Liver (tissue), 9 donors: ENCODE data around the gene TLNRD1. TPM values are rescaled to one million over a fixed set of nuclear protein-coding genes. Genes with fewer than 3 reads are reported as not detected.

Experiments used
- DNase-seq: peaks from one replicate; pipeline ENCODE4 v3.0.0-alpha.2; 2017; ENCODE audit warnings: low spot score
- H3K27ac ChIP-seq, 2 donors: one replicate each; pipeline ENCODE4 v1.7.0; 2013; ENCODE audit warnings: inconsistent platforms in 2 of 2, low read length in 2 of 2, control low read depth in 1 of 2, low read depth in 1 of 2, mild to moderate bottlenecking in 1 of 2
- H3K27me3 ChIP-seq, 4 donors: one replicate each; pipeline versions ENCODE4 v1.6.1 to v1.7.0; 2013; ENCODE audit warnings: low read length in 3 of 4, inconsistent platforms in 1 of 4, mild to moderate bottlenecking in 1 of 4, moderate library complexity in 1 of 4; ENCODE audit not compliant: control insufficient read depth in 4 of 4, insufficient read depth in 4 of 4
- H3K36me3 ChIP-seq, 4 donors: one replicate each; pipeline versions ENCODE4 v1.6.1 to v1.7.0; 2013; ENCODE audit warnings: low read length in 3 of 4, mild to moderate bottlenecking in 3 of 4, low read depth in 1 of 4, moderate library complexity in 1 of 4; ENCODE audit not compliant: control insufficient read depth in 4 of 4, insufficient read depth in 3 of 4
- H3K4me1 ChIP-seq, 4 donors: one replicate each; pipeline versions ENCODE4 v1.6.1 to v1.7.0; 2013; ENCODE audit warnings: low read length in 3 of 4, mild to moderate bottlenecking in 3 of 4, moderate library complexity in 1 of 4; ENCODE audit not compliant: control insufficient read depth in 4 of 4, insufficient read depth in 4 of 4
- H3K4me3 ChIP-seq, 3 donors: one replicate each; pipeline versions ENCODE4 v1.6.1 to v1.7.0; 2013; ENCODE audit warnings: low read length in 3 of 3, control low read depth in 1 of 3, low read depth in 1 of 3, mild to moderate bottlenecking in 1 of 3
- H3K9ac ChIP-seq, 2 donors: one replicate each; pipeline ENCODE4 v1.7.0; 2013; ENCODE audit warnings: low read length in 2 of 2, mild to moderate bottlenecking in 2 of 2, moderate library complexity in 2 of 2, control low read depth in 1 of 2, low read depth in 1 of 2
- H3K9me3 ChIP-seq, 4 donors: one replicate each; pipeline versions ENCODE4 v1.6.1 to v1.7.0; 2013; ENCODE audit warnings: low read length in 3 of 4; ENCODE audit not compliant: control insufficient read depth in 4 of 4
- EGR1 ChIP-seq, 2 donors: IDR thresholded peaks; 2 replicates each; pipeline ENCODE4 v1.6.1; 2016 to 2018; ENCODE audit warnings: antibody characterized with exemption in 2 of 2, low read depth in 2 of 2
- FOXA1 ChIP-seq: IDR thresholded peaks from 2 replicates; pipeline ENCODE4 v1.6.1; 2016; ENCODE audit warnings: antibody characterized with exemption
- FOXA2 ChIP-seq: IDR thresholded peaks from 2 replicates; pipeline ENCODE4 v1.6.1; 2016; ENCODE audit warnings: antibody characterized with exemption
- GABPA ChIP-seq, 2 donors: IDR thresholded peaks in 1 of 2; conservative IDR thresholded peaks in 1 of 2; 2 replicates each; pipeline ENCODE4 v1.6.1; 2016; ENCODE audit warnings: antibody characterized with exemption in 2 of 2, mild to moderate bottlenecking in 1 of 2, moderate library complexity in 1 of 2
- HNF4G ChIP-seq: IDR thresholded peaks from 2 replicates; pipeline ENCODE4 v1.6.1; 2016; ENCODE audit warnings: antibody characterized with exemption
- JUND ChIP-seq, 2 donors: IDR thresholded peaks; 2 replicates each; pipeline ENCODE4 v1.6.1; 2016; ENCODE audit warnings: antibody characterized with exemption in 2 of 2
- MAX ChIP-seq: IDR thresholded peaks from 2 replicates; pipeline ENCODE4 v1.6.1; 2016; ENCODE audit warnings: antibody characterized with exemption
- NR2F2 ChIP-seq: IDR thresholded peaks from 2 replicates; pipeline ENCODE4 v1.6.1; 2016; ENCODE audit warnings: antibody characterized with exemption
- RAD21 ChIP-seq, 2 donors: IDR thresholded peaks; 2 replicates each; pipeline ENCODE4 v1.6.1; 2016; ENCODE audit warnings: antibody characterized with exemption in 2 of 2, mild to moderate bottlenecking in 2 of 2
- REST ChIP-seq: IDR thresholded peaks from 2 replicates; pipeline ENCODE4 v1.6.1; 2016; ENCODE audit warnings: antibody characterized with exemption, mild to moderate bottlenecking
- RXRA ChIP-seq, 2 donors: IDR thresholded peaks; 2 replicates each; pipeline ENCODE4 v1.6.1; 2017 to 2018; ENCODE audit warnings: antibody characterized with exemption in 2 of 2, mild to moderate bottlenecking in 1 of 2
- SP1 ChIP-seq: IDR thresholded peaks from 2 replicates; pipeline ENCODE4 v1.6.1; 2018; ENCODE audit warnings: antibody characterized with exemption, mild to moderate bottlenecking
- TAF1 ChIP-seq: conservative IDR thresholded peaks from 2 replicates; pipeline ENCODE4 v1.6.1; 2016; ENCODE audit warnings: antibody characterized with exemption, mild to moderate bottlenecking
- YY1 ChIP-seq: IDR thresholded peaks from 2 replicates; pipeline ENCODE4 v1.6.1; 2016; ENCODE audit warnings: antibody characterized with exemption, mild to moderate bottlenecking
- ZBTB33 ChIP-seq: IDR thresholded peaks from 2 replicates; pipeline ENCODE4 v1.6.1; 2016; ENCODE audit warnings: antibody characterized with exemption
- WGBS: extraction: QIAGEN DNeasy Blood & Tissue Kit; methylation state at CpG from one replicate; pipeline ENCODE4 v1.1.7; 2013; 5-methylcytosine and 5-hydroxymethylcytosine counted together
- polyA plus RNA-seq, 2 donors: library from polyadenylated mRNA; stranded (reverse) in 1 of 2; unstranded in 1 of 2; fragments of 200-250 nt in 1 of 2; fragments of >200 nt in 1 of 2; fragmentation: Nextera tagmentation in 1 of 2; extraction: Ambion mirVana in 1 of 2; gene quantifications; one replicate each; pipeline versions ENCODE4 v1.2.1 to v1.2.3, GENCODE V29; 2013 to 2015
- total RNA-seq, 2 donors: library from RNA; depleted of rRNA; stranded (reverse); fragments of >200 nt; gene quantifications; one replicate each; pipeline ENCODE4 v1.2.3, GENCODE V29; 2014
- donor health status: healthy.
- donor health status: healthy.
- donor health status: healthy.
- donor health status: healthy.
- donor health status: healthy.

The TLNRD1 gene
- total and polyA plus RNA-seq, 4 donors = 1.1 to 5.8 (median 3.2) TPM

- 78% methylated on average over 8 of the region's 8 CpGs for WGBS
- DNase-seq = no peak
Observed at GRCh38 chr15:81015621-81016488, 15.1 kb downstream of the TLNRD1 start.

GRCh38 chr15:81016489-81017068, 15.9 kb downstream of the TLNRD1 start:
- 69% methylated on average over 1 of the region's 1 CpG for WGBS
- no peak for DNase-seq
- Histone ChIP-seq H3K27ac (no peak overlapping the region), H3K9ac (no peak overlapping the region), H3K27me3 (no peaks in the 10 kb centered on the region), H3K4me3 (no peak overlapping the region), H3K36me3 (no peaks in the 10 kb centered on the region), H3K9me3 (no peaks in the 10 kb centered on the region), H3K4me1 (peaks cover 6 to 24% (median 21%) of the 10 kb centered on the region in 4 donors)
- TF ChIP-seq FOXA1 (no peak), SP1 (no peak), RXRA (IDR thresholded peaks at IDR 0.05) (no peak), JUND (IDR thresholded peaks at IDR 0.05) (no peak), TAF1 (no peak), MAX (no peak), ZBTB33 (no peak)

More at GRCh38 chr15:81015621-81016488, 15.1 kb downstream of the TLNRD1 start:
- TF ChIP-seq YY1 (no peak), SP1 (no peak), RAD21 (IDR thresholded peaks at IDR 0.05) (no peak), FOXA2 (no peak), FOXA1 (no peak), TAF1 (no peak), GABPA (IDR thresholded peaks at IDR 0.05 in 1 of 2, conservative IDR thresholded peaks at IDR 0.05 in 1 of 2) (no peak), RXRA (IDR thresholded peaks at IDR 0.05) (no peak), EGR1 (IDR thresholded peaks at IDR 0.05; ENCODE audit: low read depth in 2 of 2) (no peak), ZBTB33 (no peak), NR2F2 (no peak), REST (no peak), JUND (IDR thresholded peaks at IDR 0.05) (no peak), HNF4G (no peak)
- Histone ChIP-seq H3K4me1 (peaks cover 6 to 24% (median 21%) of the 10 kb centered on the region in 4 donors), H3K4me3 (no peak overlapping the region), H3K9me3 (no peaks in the 10 kb centered on the region), H3K36me3 (no peaks in the 10 kb centered on the region), H3K9ac (no peak overlapping the region), H3K27ac (no peak overlapping the region), H3K27me3 (no peaks in the 10 kb centered on the region)
